Measurements from ENCODE around the gene CAMK2B. TPM values are rescaled to one million over a fixed set of nuclear protein-coding genes. Genes with fewer than 3 reads are reported as not detected.

The CAMK2B gene
- total RNA-seq, 1 experiment from 2014 or later, result 0.13 TPM

DNA sequence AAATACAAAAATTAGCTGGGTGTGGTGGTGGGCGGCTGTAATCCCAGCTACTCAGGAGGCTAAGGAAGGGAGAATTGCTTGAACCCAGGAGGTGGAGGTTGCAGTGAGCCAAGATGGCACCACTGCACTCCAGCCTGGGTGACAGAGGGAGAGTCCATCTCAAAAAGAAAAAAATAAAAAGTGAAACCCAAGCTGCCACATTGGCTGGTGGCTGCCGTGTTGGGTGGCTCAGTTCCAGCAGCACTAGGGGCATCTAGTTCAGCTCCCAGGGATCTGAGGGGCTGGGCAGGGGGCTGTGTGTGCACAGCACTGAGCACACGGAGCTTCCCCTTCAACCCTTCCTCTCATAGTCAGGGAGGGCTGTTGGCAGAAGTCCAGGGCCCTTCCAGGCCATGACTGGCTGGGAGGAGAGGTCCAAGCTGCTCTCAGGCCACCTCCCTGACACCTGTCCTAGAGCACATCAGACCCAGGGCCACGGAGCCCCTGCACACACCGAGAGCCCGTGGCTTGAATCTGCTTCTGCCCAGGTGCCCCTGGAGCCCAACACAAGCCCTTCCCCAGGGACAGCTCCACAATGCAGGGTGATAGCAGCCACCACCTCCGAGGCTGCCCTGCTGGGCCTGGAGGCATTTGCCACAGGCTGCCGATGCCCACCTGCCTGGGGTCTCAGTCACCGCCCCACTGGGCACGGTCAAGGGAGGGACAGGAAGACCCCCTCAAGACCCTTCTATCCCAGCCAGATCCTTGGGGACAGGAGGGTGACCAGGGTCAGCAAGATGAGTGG lies 77.3 kb downstream of the CAMK2B start:
- intact Hi-C loops (cut with micrococcal nuclease; ENCODE audit: unreplicated experiment), result loop anchor here (10.0 kb wide), 1 partner anchor 887 kb away; no protein-coding TSS in a partner anchor
- no TSS peak for BruUV-seq (replicated peaks)
- CTCF ChIA-PET, result interaction anchor here (0.5 kb wide), 1 partner anchor 230 kb away, joined by 3 read pairs; no protein-coding TSS in a partner anchor

DNA sequence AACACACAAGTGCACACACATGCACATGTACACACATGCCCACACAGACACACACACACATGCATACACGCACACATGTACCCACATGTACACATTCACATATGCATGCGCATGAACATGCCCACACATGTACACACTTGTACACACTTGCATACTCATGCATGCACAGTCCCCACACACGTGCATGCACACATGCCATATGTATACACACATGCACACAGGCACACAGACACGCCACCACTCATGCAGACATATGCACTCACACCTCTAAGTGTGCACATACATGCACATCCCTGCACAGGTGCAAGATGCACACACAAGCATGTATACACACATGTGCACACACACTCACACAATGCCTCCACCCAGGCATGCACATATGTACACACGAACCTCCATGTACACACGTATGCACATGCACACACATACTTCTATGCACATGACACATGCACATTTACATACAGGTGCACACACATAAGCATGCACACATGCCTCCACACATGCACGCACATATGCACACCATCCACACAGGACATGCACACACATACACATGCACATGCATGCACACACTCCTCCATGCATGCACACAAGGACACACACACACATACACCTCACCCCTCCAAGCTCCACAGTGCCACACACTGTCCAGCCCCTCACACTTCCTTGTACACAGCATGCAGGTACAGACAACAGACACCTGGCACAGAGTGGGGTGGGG lies 78.8 kb downstream of the CAMK2B start:
- intact Hi-C loops (cut with micrococcal nuclease; ENCODE audit: unreplicated experiment), result loop anchor here (10.0 kb wide), 1 partner anchor 888 kb away; no protein-coding TSS in a partner anchor
- H3K36me3 ChIP-seq (ENCODE audit: insufficient read depth, low read length, poor library complexity, severe bottlenecking), result no peaks in the 10 kb centered on the region
- POLR2A ChIA-PET (ENCODE audit: low non-redundant PET), result no interaction called here
- H3K27me3 ChIP-seq (replicated peaks; ENCODE audit: insufficient read depth, low read depth, low read length, poor library complexity), result no peaks in the 10 kb centered on the region
- no peak for TF ChIP-seq EZH2 (IDR thresholded peaks at IDR 0.05; ENCODE audit: borderline replicate concordance, low read depth, low read length, poor library complexity, severe bottlenecking)
- TF ChIP-seq, protein P1, sequence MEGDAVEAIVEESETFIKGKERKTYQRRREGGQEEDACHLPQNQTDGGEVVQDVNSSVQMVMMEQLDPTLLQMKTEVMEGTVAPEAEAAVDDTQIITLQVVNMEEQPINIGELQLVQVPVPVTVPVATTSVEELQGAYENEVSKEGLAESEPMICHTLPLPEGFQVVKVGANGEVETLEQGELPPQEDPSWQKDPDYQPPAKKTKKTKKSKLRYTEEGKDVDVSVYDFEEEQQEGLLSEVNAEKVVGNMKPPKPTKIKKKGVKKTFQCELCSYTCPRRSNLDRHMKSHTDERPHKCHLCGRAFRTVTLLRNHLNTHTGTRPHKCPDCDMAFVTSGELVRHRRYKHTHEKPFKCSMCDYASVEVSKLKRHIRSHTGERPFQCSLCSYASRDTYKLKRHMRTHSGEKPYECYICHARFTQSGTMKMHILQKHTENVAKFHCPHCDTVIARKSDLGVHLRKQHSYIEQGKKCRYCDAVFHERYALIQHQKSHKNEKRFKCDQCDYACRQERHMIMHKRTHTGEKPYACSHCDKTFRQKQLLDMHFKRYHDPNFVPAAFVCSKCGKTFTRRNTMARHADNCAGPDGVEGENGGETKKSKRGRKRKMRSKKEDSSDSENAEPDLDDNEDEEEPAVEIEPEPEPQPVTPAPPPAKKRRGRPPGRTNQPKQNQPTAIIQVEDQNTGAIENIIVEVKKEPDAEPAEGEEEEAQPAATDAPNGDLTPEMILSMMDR (conservative IDR thresholded peaks at IDR 0.05; ENCODE audit: low read depth, low read length), result no peak
- H3K4me1 ChIP-seq (ENCODE audit: insufficient read depth, low read length, poor library complexity, severe bottlenecking), result no peaks in the 10 kb centered on the region
- BruUV-seq (replicated peaks), result no TSS peak
- H3K9me3 ChIP-seq (ENCODE audit: low read depth, low read length, poor library complexity, severe bottlenecking), result no peaks in the 10 kb centered on the region
- DNase-seq (ENCODE audit: low spot score), result no peak
- CTCF ChIA-PET, result no interaction called here
- no peak overlapping the region for H3K27ac ChIP-seq (ENCODE audit: low read depth, low read length, poor library complexity, severe bottlenecking)
- no peak overlapping the region for H3K4me3 ChIP-seq (ENCODE audit: low read depth, low read length, poor library complexity, severe bottlenecking)

More for the DNA sequence above, 77.3 kb downstream of the CAMK2B start:
- H3K27ac ChIP-seq (ENCODE audit: low read depth, low read length, poor library complexity, severe bottlenecking), result no peak overlapping the region
- H3K4me1 ChIP-seq (ENCODE audit: insufficient read depth, low read length, poor library complexity, severe bottlenecking), result no peaks in the 10 kb centered on the region
- no peak for DNase-seq (ENCODE audit: low spot score)
- H3K4me3 ChIP-seq (ENCODE audit: low read depth, low read length, poor library complexity, severe bottlenecking), result no peak overlapping the region
- no peaks in the 10 kb centered on the region for H3K9me3 ChIP-seq (ENCODE audit: low read depth, low read length, poor library complexity, severe bottlenecking)
- H3K36me3 ChIP-seq (ENCODE audit: insufficient read depth, low read length, poor library complexity, severe bottlenecking), result no peaks in the 10 kb centered on the region
- TF ChIP-seq, protein P1 (conservative IDR thresholded peaks at IDR 0.05; ENCODE audit: low read depth, low read length), result no peak
- TF ChIP-seq EZH2 (IDR thresholded peaks at IDR 0.05; ENCODE audit: borderline replicate concordance, low read depth, low read length, poor library complexity, severe bottlenecking), result no peak
- no peaks in the 10 kb centered on the region for H3K27me3 ChIP-seq (replicated peaks; ENCODE audit: insufficient read depth, low read depth, low read length, poor library complexity)
- POLR2A ChIA-PET (ENCODE audit: low non-redundant PET), result no interaction called here

DNA sequence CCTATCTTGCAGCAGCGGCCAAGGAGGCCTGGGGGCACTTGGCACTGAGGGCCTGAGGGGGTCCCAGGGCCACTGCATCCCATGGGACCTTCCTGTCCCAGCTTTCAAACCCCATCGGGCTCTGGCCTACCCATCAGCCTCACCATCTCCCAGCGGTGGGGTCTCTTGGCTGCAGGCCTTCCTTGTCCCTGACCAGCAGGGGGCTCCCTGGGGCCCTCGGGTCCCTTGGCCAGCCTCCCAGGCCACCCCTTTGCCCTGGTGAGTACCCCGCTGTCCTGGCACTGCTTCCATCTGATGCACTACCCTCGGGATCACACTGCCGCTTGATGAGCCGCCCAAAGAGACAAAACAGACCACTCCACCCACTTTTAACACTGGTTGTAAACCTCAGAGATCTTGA lies 81.1 kb downstream of the CAMK2B start:
- Histone ChIP-seq H3K36me3 (ENCODE audit: insufficient read depth, low read length, poor library complexity, severe bottlenecking) (no peaks in the 10 kb centered on the region), H3K27me3 (replicated peaks; ENCODE audit: insufficient read depth, low read depth, low read length, poor library complexity) (no peaks in the 10 kb centered on the region), H3K9me3 (ENCODE audit: low read depth, low read length, poor library complexity, severe bottlenecking) (no peaks in the 10 kb centered on the region), H3K27ac (ENCODE audit: low read depth, low read length, poor library complexity, severe bottlenecking) (no peak overlapping the region), H3K4me1 (ENCODE audit: insufficient read depth, low read length, poor library complexity, severe bottlenecking) (no peaks in the 10 kb centered on the region), H3K4me3 (ENCODE audit: low read depth, low read length, poor library complexity, severe bottlenecking) (no peak overlapping the region)
- DNase-seq (ENCODE audit: low spot score), result peak; percentile 17
- intact Hi-C loops (cut with micrococcal nuclease; ENCODE audit: unreplicated experiment), result loop anchor here (5.0 to 10.0 kb wide), 2 partner anchors 323 to 891 kb away; no protein-coding TSS in a partner anchor
- CTCF ChIA-PET, result no interaction called here
- POLR2A ChIA-PET (ENCODE audit: low non-redundant PET), result no interaction called here
- no peak for TF ChIP-seq EZH2 (IDR thresholded peaks at IDR 0.05; ENCODE audit: borderline replicate concordance, low read depth, low read length, poor library complexity, severe bottlenecking)
- TF ChIP-seq, protein P1 (conservative IDR thresholded peaks at IDR 0.05; ENCODE audit: low read depth, low read length), result peak; percentile 49
- no TSS peak for BruUV-seq (replicated peaks)
